D341Med (cell line): ENCODE measurements around the gene KRT1.
"Not testable (repeated sequence)": the region's sequence is repeated elsewhere in the genome, so short reads cannot be mapped to it uniquely, and the experiment has no call there.

Source experiments
- DNase-seq: peaks from one replicate; pipeline ENCODE4 v3.0.0; 2012; ENCODE audit warnings: low spot score

KRT1 gene

GRCh38 chr12:52680363-52680762 is at the start of gene KRT1:
Gene KRT1 (minus strand): TSS chr12:52680407. CDS start chr12:52680348, 59 bp downstream.
- DNase-seq: no peak

GRCh38 chr12:52729147-52729546 is 48.9 kb upstream of the KRT1 start:
- no peak for DNase-seq

GRCh38 chr12:52728374-52728773 is 48.2 kb upstream of the KRT1 start:
- DNase-seq: no peak

GRCh38 chr12:52727037-52727436 is 46.8 kb upstream of the KRT1 start:
- DNase-seq: no peak

- no peak for DNase-seq
These were observed 46.2 kb upstream of the KRT1 start for GRCh38 chr12:52726451-52726850.

- no peak for DNase-seq
These were observed 44.2 kb upstream of the KRT1 start for GRCh38 chr12:52724384-52724783.

GRCh38 chr12:52722680-52723079 is 42.5 kb upstream of the KRT1 start:
- DNase-seq: no peak

- DNase-seq: no peak
These were observed 41.7 kb upstream of the KRT1 start for GRCh38 chr12:52721838-52722470.

GRCh38 chr12:52720365-52720886 is 40.2 kb upstream of the KRT1 start:
- DNase-seq: no peak

- no peak for DNase-seq
These were observed 35.9 kb upstream of the KRT1 start for GRCh38 chr12:52716061-52716460.

- DNase-seq: no peak
These were observed 35.2 kb upstream of the KRT1 start for GRCh38 chr12:52715416-52715815.

GRCh38 chr12:52714887-52715281 is 34.7 kb upstream of the KRT1 start:
- DNase-seq: no peak

- DNase-seq: no peak
These were observed 34.0 kb upstream of the KRT1 start for GRCh38 chr12:52713960-52714886.

GRCh38 chr12:52712122-52712521 is 31.9 kb upstream of the KRT1 start:
- not testable (repeated sequence) for DNase-seq

- no peak for DNase-seq
These were observed 30.5 kb upstream of the KRT1 start for GRCh38 chr12:52710730-52711129.

GRCh38 chr12:52708010-52708409 is 27.8 kb upstream of the KRT1 start:
- no peak for DNase-seq

GRCh38 chr12:52704464-52704863 is 24.3 kb upstream of the KRT1 start:
- DNase-seq: no peak

GRCh38 chr12:52703878-52704277 is 23.7 kb upstream of the KRT1 start:
- no peak for DNase-seq

GRCh38 chr12:52703424-52703823 is 23.2 kb upstream of the KRT1 start, which contains the start of gene KRT77:
Gene KRT77 (minus strand): TSS chr12:52703524. CDS start chr12:52703434, 90 bp downstream.
- DNase-seq: no peak

GRCh38 chr12:52702338-52702737 is 22.1 kb upstream of the KRT1 start:
- DNase-seq: no peak

- DNase-seq: no peak
These were observed 21.1 kb upstream of the KRT1 start for GRCh38 chr12:52701281-52701680.

GRCh38 chr12:52699960-52700359 is 19.8 kb upstream of the KRT1 start:
- no peak for DNase-seq

- no peak for DNase-seq
These were observed 19.2 kb upstream of the KRT1 start for GRCh38 chr12:52699373-52699772.
